Keratinocyte (primary cell): ENCODE measurements around the gene GATD1. TPM values are rescaled to one million over a fixed set of nuclear protein-coding genes. Genes with fewer than 3 reads are reported as not detected.

Experiments
- DNase-seq: peaks from one replicate; pipeline ENCODE4 v3.0.0-alpha.2; 2011; ENCODE audit warnings: low read depth, missing footprints, low spot score
- FAIRE-seq: peaks from 2 replicates; lab custom pipeline; 2011; peaks lifted over from hg19 to GRCh38; lab: Jason Lieb, UNC
- H2AFZ ChIP-seq: 2 replicates; pipeline ENCODE4 v1.6.0; 2012; ENCODE audit warnings: low read length, control low read depth, inconsistent platforms; ENCODE audit not compliant: control insufficient read depth
- H3K27ac ChIP-seq: 2 replicates; pipeline ENCODE4 v1.5.1; 2011; ENCODE audit warnings: low read length; ENCODE audit not compliant: control insufficient read depth, insufficient read depth
- H3K27me3 ChIP-seq: 3 replicates; pipeline ENCODE4 v1.6.0; 2011; ENCODE audit warnings: low read length; ENCODE audit not compliant: control insufficient read depth, insufficient read depth; ENCODE audit errors: extremely low read depth
- H3K36me3 ChIP-seq, 2 experiments: 2 replicates in 1 of 2; 3 replicates in 1 of 2; pipeline ENCODE4 v1.5.1; 2011; ENCODE audit warnings: low read length in 2 of 2, mild to moderate bottlenecking in 1 of 2; ENCODE audit not compliant: control insufficient read depth in 2 of 2, insufficient read depth in 2 of 2; ENCODE audit errors: extremely low read depth in 1 of 2
- H3K4me1 ChIP-seq: 3 replicates; pipeline ENCODE4 v1.5.1; 2011; ENCODE audit warnings: low read length; ENCODE audit not compliant: control insufficient read depth, insufficient read depth; ENCODE audit errors: extremely low read depth
- H3K4me2 ChIP-seq: 3 replicates; pipeline ENCODE4 v1.6.0; 2011; ENCODE audit warnings: low read depth, low read length; ENCODE audit not compliant: control insufficient read depth, insufficient read depth; ENCODE audit errors: extremely low read depth
- H3K4me3 ChIP-seq, 3 experiments: fragments of 200-600 bp in 1 of 3; sonication (generic) in 1 of 3; 2 replicates in 2 of 3; 3 replicates in 1 of 3; pipeline ENCODE4 v1.5.1; 2011 to 2016; ENCODE audit warnings: low read length in 3 of 3, mild to moderate bottlenecking in 3 of 3, control low read depth in 2 of 3, inconsistent platforms in 1 of 3, low read depth in 1 of 3, mixed read lengths in 1 of 3, mixed run types in 1 of 3, moderate library complexity in 1 of 3; ENCODE audit not compliant: control insufficient read depth in 2 of 3, insufficient read depth in 2 of 3; ENCODE audit errors: extremely low read depth in 1 of 3
- H3K79me2 ChIP-seq: 2 replicates; pipeline ENCODE4 v1.6.0; 2012; ENCODE audit warnings: low read length; ENCODE audit not compliant: control insufficient read depth, insufficient read depth
- H3K9ac ChIP-seq: 3 replicates; pipeline ENCODE4 v1.6.0; 2011; ENCODE audit warnings: low read length; ENCODE audit not compliant: control insufficient read depth, insufficient read depth; ENCODE audit errors: extremely low read depth
- H3K9me1 ChIP-seq: 3 replicates; pipeline ENCODE4 v1.6.0; 2011; ENCODE audit warnings: low read length; ENCODE audit not compliant: control insufficient read depth, insufficient read depth; ENCODE audit errors: extremely low read depth
- H3K9me3 ChIP-seq: 2 replicates; pipeline ENCODE4 v1.5.1; 2012; ENCODE audit warnings: low read depth, low read length; ENCODE audit not compliant: control insufficient read depth
- H4K20me1 ChIP-seq: 3 replicates; pipeline ENCODE4 v1.6.0; 2011; ENCODE audit warnings: low read length; ENCODE audit not compliant: control insufficient read depth, insufficient read depth; ENCODE audit errors: extremely low read depth
- CTCF ChIP-seq, 3 experiments: IDR thresholded peaks in 1 of 3; conservative IDR thresholded peaks in 1 of 3; optimal IDR thresholded peaks in 1 of 3; 2 replicates in 2 of 3; 3 replicates in 1 of 3; pipeline versions ENCODE3 to v1.5.1; 2011; ENCODE audit warnings: low read length in 3 of 3, mild to moderate bottlenecking in 3 of 3, moderate library complexity in 2 of 3, control low read depth in 1 of 3, inconsistent platforms in 1 of 3; ENCODE audit not compliant: insufficient read depth in 2 of 3; ENCODE audit errors: extremely low read depth in 1 of 3
- EZH2 ChIP-seq: IDR thresholded peaks from one replicate; pipeline ENCODE4 v1.6.1; 2012; ENCODE audit warnings: inconsistent platforms, mild to moderate bottlenecking, low read length, moderate library complexity
- dilution Hi-C: fragments of 300-500 bp; cut with MboI; formaldehyde crosslinking; loops from one replicate; pipeline ENCODE4 v1.7.0; 2020; ENCODE audit warnings: low sequenced_read_pairs; ENCODE audit not compliant: extremely low pct_ligation_motif_present
- polyA plus RNA-seq, 5 experiments: library from polyadenylated mRNA; depleted of rRNA in 3 of 5; stranded (reverse) in 3 of 5; stranded (forward) in 1 of 5; unstranded in 1 of 5; fragments of >200 nt; gene quantifications; 1 replicate in 1 of 5; 2 replicates in 3 of 5; 3 replicates in 1 of 5; pipeline versions ENCODE4 v1.2.1 to v1.2.3, GENCODE V29; 2011 to 2012; ENCODE audit warnings: missing spikeins in 2 of 5, low read depth in 1 of 5, low replicate concordance in 1 of 5

Gene GATD1
- polyA plus RNA-seq, 1 donor (not counting 4 experiments of a cell fraction or from before 2014, with no cell fraction given): 24.4 TPM

GRCh38 chr11:729492-730074, 47.7 kb downstream of the GATD1 start:
- H3K4me2 ChIP-seq: no peak overlapping the region
- dilution Hi-C loops: no loop called here
- H3K4me3 ChIP-seq: no peak overlapping the region
- no peak for FAIRE-seq
- H4K20me1 ChIP-seq: no peaks in the 10 kb centered on the region
- no peaks in the 10 kb centered on the region for H3K79me2 ChIP-seq
- TF ChIP-seq CTCF (optimal IDR thresholded peaks at IDR 0.05 in 1 of 3, IDR thresholded peaks at IDR 0.05 in 1 of 3, conservative IDR thresholded peaks at IDR 0.05 in 1 of 3; ENCODE audit: extremely low read depth in 1 of 3, insufficient read depth in 2 of 3, low read length in 3 of 3) (no peak), EZH2 (no peak)
- no peak overlapping the region for H2AFZ ChIP-seq
- no peaks in the 10 kb centered on the region for H3K9me1 ChIP-seq
- H3K27ac ChIP-seq: no peak overlapping the region
- H3K4me1 ChIP-seq: peaks cover 12% of the 10 kb centered on the region
- no peak for DNase-seq
- H3K9me3 ChIP-seq: no peaks in the 10 kb centered on the region
- H3K36me3 ChIP-seq: peaks cover 14 to 16% of the 10 kb centered on the region in 2 experiments
- no peaks in the 10 kb centered on the region for H3K27me3 ChIP-seq
- H3K9ac ChIP-seq: no peak overlapping the region

- dilution Hi-C loops: no loop called here
- Histone ChIP-seq H3K36me3 (peaks cover 19% of the 10 kb centered on the region in 2 experiments), H2AFZ (no peak overlapping the region), H3K9me3 (no peaks in the 10 kb centered on the region), H3K4me1 (peaks cover 12% of the 10 kb centered on the region), H3K4me2 (no peak overlapping the region), H3K27me3 (no peaks in the 10 kb centered on the region), H3K27ac (no peak overlapping the region), H4K20me1 (no peaks in the 10 kb centered on the region), H3K4me3 (no peak overlapping the region), H3K9me1 (no peaks in the 10 kb centered on the region), H3K9ac (no peak overlapping the region), H3K79me2 (no peaks in the 10 kb centered on the region)
- FAIRE-seq (no peak), DNase-seq (no peak)
- TF ChIP-seq EZH2 (no peak), CTCF (optimal IDR thresholded peaks at IDR 0.05 in 1 of 3, IDR thresholded peaks at IDR 0.05 in 1 of 3, conservative IDR thresholded peaks at IDR 0.05 in 1 of 3; ENCODE audit: extremely low read depth in 1 of 3, insufficient read depth in 2 of 3, low read length in 3 of 3) (no peak)
Measured at GRCh38 chr11:728901-729491, 48.3 kb downstream of the GATD1 start.
